Psoas muscle (tissue), 8 donors: ENCODE data around the gene SPAG8. TPM values are rescaled to one million over a fixed set of nuclear protein-coding genes. Genes with fewer than 3 reads are reported as not detected.

Experiments
- ATAC-seq, 4 donors: fragments of 200-7000 bp; cut with Tn5 transposase; one replicate each; pipeline ENCODE4 v1.9.1; 2020; ENCODE audit warnings: moderate library complexity in 3 of 4, mild to moderate bottlenecking in 2 of 4
- DNase-seq, 2 donors: peaks; one replicate each; pipeline ENCODE4 v3.0.0-alpha.2; 2020
- H3K27ac ChIP-seq: fragments of 200-600 bp; one replicate; pipeline ENCODE4 v1.8.0; 2022
- H3K27me3 ChIP-seq, 3 donors: fragments of 200-600 bp in 1 of 3; one replicate each; pipeline versions ENCODE4 v1.6.1 to v1.8.0; 2013 to 2022; ENCODE audit warnings: low read length in 2 of 3, mild to moderate bottlenecking in 2 of 3, moderate library complexity in 1 of 3; ENCODE audit not compliant: insufficient read depth in 3 of 3
- H3K36me3 ChIP-seq, 2 donors: fragments of 200-600 bp in 1 of 2; one replicate each; pipeline versions ENCODE4 v1.6.1 to v1.8.0; 2013 to 2022; ENCODE audit warnings: low read depth in 1 of 2, mild to moderate bottlenecking in 1 of 2, moderate library complexity in 1 of 2; ENCODE audit not compliant: insufficient read depth in 1 of 2
- H3K4me1 ChIP-seq: fragments of 200-600 bp; one replicate; pipeline ENCODE4 v1.8.0; 2022
- H3K4me3 ChIP-seq: fragments of 200-600 bp; one replicate; pipeline ENCODE4 v1.8.0; 2022; ENCODE audit warnings: mild to moderate bottlenecking
- H3K9me3 ChIP-seq: fragments of 200-600 bp; one replicate; pipeline ENCODE4 v1.8.0; 2022
- CTCF ChIP-seq: fragments of 200-600 bp; IDR thresholded peaks from one replicate; pipeline ENCODE4 v1.8.0; 2022; ENCODE audit warnings: antibody characterized with exemption
- WGBS, 3 donors: extraction: QIAGEN DNeasy Blood & Tissue Kit; methylation state at CpG; one replicate each; pipeline versions ENCODE4 v1.1.6 to v1.1.7; 2013; 5-methylcytosine and 5-hydroxymethylcytosine counted together
- intact Hi-C, 2 donors: fragments of 100-400 bp; cut with DNase I; formaldehyde crosslinking; loops; one replicate each; pipeline versions ENCODE4 v1.11.0 to v1.14.2; 2022
- polyA plus RNA-seq, 3 donors: library from polyadenylated mRNA; stranded (reverse); fragments of 200-250 nt; gene quantifications; one replicate each; pipeline ENCODE4 v1.2.3, GENCODE V29; 2013
- total RNA-seq, 4 donors: library from RNA; stranded (reverse); fragmentation: NEBNext Ultra II Directional in 2 of 4; extraction: Animal tissue kit (Norgen Biotek cat#: 25700) in 2 of 4; gene quantifications; one replicate each; pipeline versions ENCODE4 v1.2.1 to v1.2.4, GENCODE V29; 2021 to 2023
- donor health status: healthy with polysubstance abuse.
- donor health status: DM: no; HTN: no; CAD: no; lungs with moderate emphysema.
- donor health status: Bipolar disorder and iron deficiency.
- donor health status: healthy.
- donor health status: DM: yes; HTN: yes; CAD: no.
- donor health status: DM: no; HTN: no; CAD: no.
- donor health status: DM: no; HTN: no; CAD: no.
- donor health status: DM: yes; HTN: yes; CAD: no.

Gene SPAG8
- total and polyA plus RNA-seq, 7 donors = 0.25 to 1.3 (median 0.93) TPM

DNA sequence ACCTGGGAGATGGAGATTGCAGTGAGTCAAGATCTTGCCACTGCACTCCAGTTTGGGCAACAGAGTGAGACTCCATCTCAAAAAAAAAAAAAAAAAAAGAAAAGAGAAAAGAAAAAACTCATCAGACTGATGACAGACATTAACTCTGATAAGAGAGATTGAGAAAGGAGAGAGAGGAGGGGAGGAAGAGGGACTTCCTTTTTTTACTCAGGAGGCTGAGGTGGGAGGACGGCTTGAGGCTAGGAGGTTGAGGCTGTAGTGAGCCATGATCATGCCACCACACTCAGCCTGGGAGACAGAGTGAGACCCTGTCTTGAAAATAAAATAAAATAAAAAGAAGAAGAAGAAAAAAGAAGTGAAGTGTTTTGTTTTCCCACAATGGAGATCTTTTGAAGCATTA is 48.3 kb downstream of the SPAG8 start:
- H3K4me1 ChIP-seq = peaks cover 3% of the 10 kb centered on the region
- no peak overlapping the region for H3K4me3 ChIP-seq
- TF ChIP-seq CTCF = no peak
- no peaks in the 10 kb centered on the region for H3K36me3 ChIP-seq
- H3K27me3 ChIP-seq = no peaks in the 10 kb centered on the region
- WGBS, 3 donors = 95 to 100% (median 100%) methylated on average over 1 of the region's 1 CpG
- no peaks in the 10 kb centered on the region for H3K9me3 ChIP-seq
- H3K27ac ChIP-seq = no peak overlapping the region
- no peak for ATAC-seq
- intact Hi-C loops = no loop called here
- no peak for DNase-seq

DNA sequence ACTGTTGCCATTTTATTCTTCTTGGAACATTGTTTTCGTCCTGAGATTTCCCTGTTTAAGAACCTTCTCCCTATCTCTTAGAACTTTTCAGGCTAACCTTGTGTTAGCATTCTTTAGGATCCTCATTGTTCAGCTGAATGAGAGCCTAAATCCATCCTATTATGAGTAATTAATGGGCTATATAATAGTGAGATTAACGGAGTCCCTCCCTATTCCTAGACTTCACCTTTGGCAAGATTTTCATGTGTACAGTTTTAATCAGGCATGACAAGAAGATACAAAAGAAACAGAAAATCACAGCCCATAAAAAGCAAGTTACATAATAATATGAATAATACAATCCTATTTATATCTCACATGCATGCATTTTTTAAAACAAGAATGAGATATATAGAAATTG is 48.9 kb downstream of the SPAG8 start:
- intact Hi-C loops = no loop called here
- TF ChIP-seq CTCF = no peak

DNA sequence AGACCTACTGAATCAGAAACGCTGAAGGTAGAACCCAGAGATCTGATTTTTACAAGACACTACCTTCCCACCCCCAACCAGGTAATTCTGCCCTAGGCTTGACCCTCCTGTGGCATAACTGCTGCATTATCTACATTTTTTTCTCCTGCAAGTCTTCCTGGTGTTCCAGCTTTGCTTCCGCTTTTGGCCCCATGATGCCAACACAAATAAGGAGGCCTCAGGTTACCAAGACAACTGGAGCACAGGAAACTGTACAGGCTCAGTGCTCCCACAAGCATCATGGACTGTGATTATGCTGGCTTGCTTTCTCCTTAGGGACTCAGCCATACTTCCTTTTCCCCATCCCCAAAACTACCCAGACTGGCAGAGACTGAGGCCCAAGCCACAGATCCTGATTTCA is 51.4 kb downstream of the SPAG8 start:
- ATAC-seq = no peak
- Histone ChIP-seq H3K4me3 (no peak overlapping the region), H3K27me3 (no peaks in the 10 kb centered on the region), H3K9me3 (no peaks in the 10 kb centered on the region), H3K27ac (no peak overlapping the region), H3K4me1 (peaks cover 19% of the 10 kb centered on the region), H3K36me3 (peaks cover 0 to 5% of the 10 kb centered on the region in 2 donors)
- 77 to 81% (median 81%) methylated on average over 2 of the region's 2 CpGs for WGBS, 3 donors
- DNase-seq = no peak
- intact Hi-C loops = no loop called here
- TF ChIP-seq CTCF = no peak

More for the DNA sequence above, 48.9 kb downstream of the SPAG8 start:
- Histone ChIP-seq H3K27ac (no peak overlapping the region), H3K27me3 (no peaks in the 10 kb centered on the region), H3K9me3 (no peaks in the 10 kb centered on the region), H3K4me3 (no peak overlapping the region), H3K36me3 (no peaks in the 10 kb centered on the region), H3K4me1 (peaks cover 6% of the 10 kb centered on the region)
- 89 to 94% (median 93%) methylated on average over 2 of the region's 2 CpGs for WGBS, 3 donors
- DNase-seq (no peak), ATAC-seq (no peak)

DNA sequence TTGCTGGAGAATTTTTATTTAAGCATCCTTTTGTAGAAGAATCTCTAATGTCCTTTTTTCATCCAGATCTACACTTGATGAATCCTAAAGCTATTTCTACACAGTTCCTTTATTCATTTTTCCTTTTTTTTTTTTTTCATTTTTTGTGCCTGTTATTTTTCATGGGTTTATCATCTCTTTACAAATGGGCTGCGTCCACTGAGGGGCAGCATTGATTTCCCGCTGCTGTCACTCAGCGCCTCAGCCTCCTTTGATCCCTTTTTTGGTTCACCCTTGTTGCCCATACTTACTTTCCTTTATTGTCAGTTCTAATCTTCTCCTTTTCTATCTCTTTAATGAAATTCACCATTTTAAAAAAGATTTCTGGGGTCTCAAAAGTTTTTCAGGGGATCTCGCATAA is 52.3 kb downstream of the SPAG8 start:
- Histone ChIP-seq H3K4me1 (peaks cover 19% of the 10 kb centered on the region), H3K36me3 (peaks cover 0 to 14% of the 10 kb centered on the region in 2 donors), H3K27me3 (no peaks in the 10 kb centered on the region), H3K4me3 (no peak overlapping the region), H3K27ac (no peak overlapping the region), H3K9me3 (no peaks in the 10 kb centered on the region)
- DNase-seq = no peak
- ATAC-seq = no peak
- no peak for TF ChIP-seq CTCF
- WGBS, 3 donors = 96 to 99% (median 98%) methylated on average over 4 of the region's 4 CpGs
- intact Hi-C loops = no loop called here

Other genes with a start within 250 kb of the SPAG8 start
- 10 to 100 TPM; 44.4 to 81.0 (median 56.8) TPM for gene TESK1, start 207.0 kb downstream of the SPAG8 start, total RNA-seq
- 10 to 100 TPM; 59.4 to 73.6 (median 70.7) TPM for gene TESK1, start 207.0 kb downstream of the SPAG8 start, polyA plus RNA-seq
- under 1 TPM; 0.57 to 0.71 (median 0.64) TPM for gene CD72, start 193.8 kb downstream of the SPAG8 start, total RNA-seq
- 1 to 10 TPM in 1 of 3 donors, under 1 TPM in 2; 0.46 to 1.2 (median 0.68) TPM for gene CD72, start 193.8 kb downstream of the SPAG8 start, polyA plus RNA-seq
- gene SIT1, start 161.3 kb downstream of the SPAG8 start, total RNA-seq = under 1 TPM; 0.23 to 0.34 (median 0.28) TPM
- gene SIT1, start 161.3 kb downstream of the SPAG8 start, polyA plus RNA-seq = under 1 TPM in 2 of 3 donors, not detected in 1; 0.08 to 0.10 TPM
- gene RMRP, start 154.2 kb downstream of the SPAG8 start, total RNA-seq = over 10,000 TPM in 1 of 4 donors, 1,000 to 10,000 TPM in 3; 3,787 to 10,280 (median 6,744) TPM
- gene RMRP, start 154.2 kb downstream of the SPAG8 start, polyA plus RNA-seq = 10 to 100 TPM in 1 of 3 donors, not detected in 2; 26.8 TPM
- 10 to 100 TPM; 15.4 to 39.4 (median 27.5) TPM for gene CCDC107, start 154.0 kb downstream of the SPAG8 start, total RNA-seq
- gene CCDC107, start 154.0 kb downstream of the SPAG8 start, polyA plus RNA-seq = 10 to 100 TPM; 21.5 to 49.4 (median 36.3) TPM
- gene ARHGEF39, start 147.1 kb downstream of the SPAG8 start, total RNA-seq = under 1 TPM in 3 of 4 donors, not detected in 1; 0.07 to 0.21 (median 0.10) TPM
- under 1 TPM; 0.20 to 0.79 (median 0.29) TPM for gene ARHGEF39, start 147.1 kb downstream of the SPAG8 start, polyA plus RNA-seq
- gene CA9, start 138.3 kb downstream of the SPAG8 start, total RNA-seq = not detected
- gene CA9, start 138.3 kb downstream of the SPAG8 start, polyA plus RNA-seq = under 1 TPM; 0.03 to 0.49 (median 0.05) TPM
- over 10,000 TPM in 1 of 4 donors, 1,000 to 10,000 TPM in 3; 6,047 to 11,456 (median 7,939) TPM for gene TPM2, start 122.3 kb downstream of the SPAG8 start, total RNA-seq
- over 10,000 TPM in 2 of 3 donors, 1,000 to 10,000 TPM in 1; 6,654 to 16,334 (median 13,470) TPM for gene TPM2, start 122.3 kb downstream of the SPAG8 start, polyA plus RNA-seq
- gene TLN1, start 80.1 kb downstream of the SPAG8 start, total RNA-seq = 100 to 1,000 TPM; 146 to 212 (median 152) TPM
- gene TLN1, start 80.1 kb downstream of the SPAG8 start, polyA plus RNA-seq = 100 to 1,000 TPM in 1 of 3 donors, 10 to 100 TPM in 2; 88.2 to 320 (median 96.5) TPM
- gene CREB3, start 79.6 kb downstream of the SPAG8 start, total RNA-seq = 10 to 100 TPM; 16.1 to 22.4 (median 20.5) TPM
- 10 to 100 TPM; 20.9 to 55.1 (median 27.8) TPM for gene CREB3, start 79.6 kb downstream of the SPAG8 start, polyA plus RNA-seq
- gene GBA2, start 63.0 kb downstream of the SPAG8 start, total RNA-seq = 10 to 100 TPM; 36.1 to 83.6 (median 50.1) TPM
- 100 to 1,000 TPM in 1 of 3 donors, 10 to 100 TPM in 2; 47.0 to 107 (median 47.4) TPM for gene GBA2, start 63.0 kb downstream of the SPAG8 start, polyA plus RNA-seq
- gene RGP1, start 63.0 kb downstream of the SPAG8 start, total RNA-seq = 10 to 100 TPM; 32.3 to 51.0 (median 37.4) TPM
- gene RGP1, start 63.0 kb downstream of the SPAG8 start, polyA plus RNA-seq = 10 to 100 TPM; 10.7 to 34.6 (median 24.0) TPM
- gene MSMP, start 58.0 kb downstream of the SPAG8 start, total RNA-seq = not detected
- 1 to 10 TPM in 1 of 3 donors, under 1 TPM in 1, not detected in 1; 0.16 to 1.2 TPM for gene MSMP, start 58.0 kb downstream of the SPAG8 start, polyA plus RNA-seq
- gene NPR2, start 20.7 kb downstream of the SPAG8 start, total RNA-seq = 10 to 100 TPM; 14.7 to 28.4 (median 18.3) TPM
- gene NPR2, start 20.7 kb downstream of the SPAG8 start, polyA plus RNA-seq = 10 to 100 TPM in 1 of 3 donors, 1 to 10 TPM in 2; 8.7 to 27.2 (median 9.2) TPM
- gene HINT2, start 2.8 kb upstream of the SPAG8 start, total RNA-seq = 10 to 100 TPM; 36.5 to 53.9 (median 42.3) TPM
- 10 to 100 TPM; 43.8 to 64.7 (median 48.1) TPM for gene HINT2, start 2.8 kb upstream of the SPAG8 start, polyA plus RNA-seq
- not detected for gene FAM221B, start 16.5 kb upstream of the SPAG8 start, total RNA-seq
- not detected for gene FAM221B, start 16.5 kb upstream of the SPAG8 start, polyA plus RNA-seq
- gene TMEM8B, start 17.0 kb upstream of the SPAG8 start, total RNA-seq = 10 to 100 TPM in 2 of 4 donors, 1 to 10 TPM in 2; 8.9 to 18.5 (median 11.6) TPM
- 1 to 10 TPM; 2.8 to 5.9 (median 3.9) TPM for gene TMEM8B, start 17.0 kb upstream of the SPAG8 start, polyA plus RNA-seq
- not detected for gene OR13J1, start 58.1 kb upstream of the SPAG8 start, total RNA-seq
- gene OR13J1, start 58.1 kb upstream of the SPAG8 start, polyA plus RNA-seq = not detected
- 1 to 10 TPM in 3 of 4 donors, under 1 TPM in 1; 0.95 to 4.9 (median 3.0) TPM for gene HRCT1, start 93.9 kb upstream of the SPAG8 start, total RNA-seq
- gene HRCT1, start 93.9 kb upstream of the SPAG8 start, polyA plus RNA-seq = 1 to 10 TPM in 2 of 3 donors, under 1 TPM in 1; 0.59 to 5.4 (median 1.6) TPM
- gene SPAAR, start 97.2 kb upstream of the SPAG8 start, total RNA-seq = 1 to 10 TPM; 2.5 to 4.6 (median 4.0) TPM
- 1 to 10 TPM; 3.2 to 3.9 (median 3.6) TPM for gene SPAAR, start 97.2 kb upstream of the SPAG8 start, polyA plus RNA-seq
- gene OR2S2, start 145.9 kb upstream of the SPAG8 start, total RNA-seq = not detected
- not detected for gene OR2S2, start 145.9 kb upstream of the SPAG8 start, polyA plus RNA-seq
- 1 to 10 TPM; 2.0 to 8.0 (median 4.6) TPM for gene RECK, start 224.7 kb upstream of the SPAG8 start, total RNA-seq
- gene RECK, start 224.7 kb upstream of the SPAG8 start, polyA plus RNA-seq = 1 to 10 TPM; 1.4 to 1.8 (median 1.5) TPM